CD8-positive, alpha-beta memory T cell (primary cell): ENCODE measurements around the gene MUC5B. TPM values are rescaled to one million over a fixed set of nuclear protein-coding genes. Genes with fewer than 3 reads are reported as not detected.

Experiments used
- CTCF ChIA-PET: fragments of 350-600 bp; sonication (Branson Sonifier 250); formaldehyde crosslinking; loops from one replicate; lab custom pipeline; 2021; ENCODE audit warnings: antibody characterized with exemption; lab: Charles Lee
- POLR2A ChIA-PET: fragments of 350-600 bp; sonication (Branson Sonifier 250); formaldehyde crosslinking; loops from one replicate; lab custom pipeline; 2021; ENCODE audit warnings: antibody characterized with exemption; lab: Charles Lee
- DNase-seq, 5 donors: peaks; one replicate each; pipeline versions ENCODE4 v3.0.0 to v3.0.0-alpha.2; 2020 to 2022; ENCODE audit warnings: mixed read lengths in 1 of 5
- H3K27ac ChIP-seq: one replicate; pipeline ENCODE4 v1.7.0; 2013; ENCODE audit warnings: low read depth, mild to moderate bottlenecking, low read length, moderate library complexity
- H3K27me3 ChIP-seq: 2 replicates; pipeline ENCODE4 v1.7.0; 2013; ENCODE audit warnings: low read length, mild to moderate bottlenecking; ENCODE audit not compliant: insufficient read depth, poor library complexity, severe bottlenecking
- H3K36me3 ChIP-seq: 2 replicates; pipeline ENCODE4 v1.7.0; 2013; ENCODE audit warnings: mild to moderate bottlenecking, low read length, moderate library complexity; ENCODE audit not compliant: insufficient read depth
- H3K4me1 ChIP-seq: 2 replicates; pipeline ENCODE4 v1.7.0; 2013; ENCODE audit warnings: mild to moderate bottlenecking, low read length, moderate library complexity; ENCODE audit not compliant: insufficient read depth
- H3K4me3 ChIP-seq: 2 replicates; pipeline ENCODE4 v1.7.0; 2013; ENCODE audit warnings: mild to moderate bottlenecking, low read length
- H3K9me3 ChIP-seq: 2 replicates; pipeline ENCODE4 v1.7.0; 2013; ENCODE audit warnings: mild to moderate bottlenecking, low read length
- H3K27ac Mint-ChIP-seq, 8 donors: one replicate each; pipeline ENCODE4 v1.8.0; 2020 to 2021; ENCODE audit warnings: mixed read lengths in 8 of 8, mild to moderate bottlenecking in 6 of 8, inconsistent platforms in 3 of 8, moderate library complexity in 3 of 8
- H3K27me3 Mint-ChIP-seq, 2 donors: one replicate each; pipeline ENCODE4 v1.8.0; 2020 to 2021; ENCODE audit warnings: mixed read lengths in 2 of 2, mild to moderate bottlenecking in 1 of 2, moderate library complexity in 1 of 2
- H3K36me3 Mint-ChIP-seq, 3 donors: one replicate each; pipeline ENCODE4 v1.8.0; 2020 to 2021; ENCODE audit warnings: mixed read lengths in 3 of 3, inconsistent platforms in 1 of 3, mild to moderate bottlenecking in 1 of 3
- H3K4me1 Mint-ChIP-seq, 3 donors: one replicate each; pipeline ENCODE4 v1.8.0; 2020 to 2021; ENCODE audit warnings: mixed read lengths in 3 of 3, inconsistent platforms in 1 of 3, mild to moderate bottlenecking in 1 of 3
- H3K4me3 Mint-ChIP-seq, 7 donors: one replicate each; pipeline ENCODE4 v1.8.0; 2020 to 2021; ENCODE audit warnings: mixed read lengths in 7 of 7, mild to moderate bottlenecking in 6 of 7, moderate library complexity in 4 of 7, inconsistent platforms in 2 of 7
- H3K9me3 Mint-ChIP-seq, 5 donors: one replicate each; pipeline ENCODE4 v1.8.0; 2020 to 2022; ENCODE audit warnings: mixed read lengths in 5 of 5, mild to moderate bottlenecking in 3 of 5, moderate library complexity in 2 of 5, inconsistent platforms in 1 of 5
- polyA plus RNA-seq: library from polyadenylated mRNA; unstranded; fragments of 300-500 nt; fragmentation: Illumina TruSeq; gene quantifications from one replicate; pipeline ENCODE4 v1.2.3, GENCODE V29; 2021
- total RNA-seq, 2 experiments: library from RNA; stranded (reverse); gene quantifications; one replicate each; pipeline ENCODE4 v1.2.3, GENCODE V29; 2021

MUC5B gene
- total and polyA plus RNA-seq, 3 experiments from 2014 or later, result not detected

DNA sequence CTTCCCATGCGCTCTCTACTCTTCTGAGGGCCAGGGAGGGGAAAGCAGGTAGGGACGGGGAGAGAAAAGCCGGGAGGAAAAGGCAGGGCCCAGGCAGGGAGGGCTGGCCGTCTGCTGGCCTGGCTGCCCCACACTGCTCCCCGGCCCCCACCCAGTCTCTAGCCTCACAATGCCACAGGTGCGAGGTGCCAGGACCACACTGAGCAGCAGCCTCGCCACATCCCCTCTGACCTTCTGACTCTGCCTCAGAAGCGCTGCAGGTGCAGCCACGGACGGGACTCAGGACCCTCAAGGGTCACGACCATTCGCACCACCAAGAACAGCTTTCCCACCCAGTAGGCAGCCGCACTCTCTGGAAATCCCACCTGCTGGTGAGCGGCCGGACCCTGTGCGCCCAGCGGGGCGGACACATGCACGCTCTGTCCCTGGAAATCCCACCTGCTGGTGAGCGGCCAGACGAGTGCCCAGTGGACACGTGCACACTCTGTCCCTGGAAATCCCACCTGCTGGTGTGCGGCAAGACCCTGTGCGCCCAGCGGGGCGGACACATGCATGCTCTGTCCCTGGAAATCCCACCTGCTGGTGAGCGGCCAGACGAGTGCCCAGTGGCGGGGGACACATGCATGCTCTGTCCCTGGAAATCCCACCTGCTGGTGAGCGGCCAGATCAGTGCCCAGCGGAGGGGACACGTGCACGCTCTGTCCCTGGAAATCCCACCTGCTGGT, 66.5 kb downstream of the MUC5B start:
- DNase-seq, result peak in 1 of 5 donors; percentile 25
- peak overlapping the region in 1 of 8 donors; percentile 68 for H3K27ac Mint-ChIP-seq

DNA sequence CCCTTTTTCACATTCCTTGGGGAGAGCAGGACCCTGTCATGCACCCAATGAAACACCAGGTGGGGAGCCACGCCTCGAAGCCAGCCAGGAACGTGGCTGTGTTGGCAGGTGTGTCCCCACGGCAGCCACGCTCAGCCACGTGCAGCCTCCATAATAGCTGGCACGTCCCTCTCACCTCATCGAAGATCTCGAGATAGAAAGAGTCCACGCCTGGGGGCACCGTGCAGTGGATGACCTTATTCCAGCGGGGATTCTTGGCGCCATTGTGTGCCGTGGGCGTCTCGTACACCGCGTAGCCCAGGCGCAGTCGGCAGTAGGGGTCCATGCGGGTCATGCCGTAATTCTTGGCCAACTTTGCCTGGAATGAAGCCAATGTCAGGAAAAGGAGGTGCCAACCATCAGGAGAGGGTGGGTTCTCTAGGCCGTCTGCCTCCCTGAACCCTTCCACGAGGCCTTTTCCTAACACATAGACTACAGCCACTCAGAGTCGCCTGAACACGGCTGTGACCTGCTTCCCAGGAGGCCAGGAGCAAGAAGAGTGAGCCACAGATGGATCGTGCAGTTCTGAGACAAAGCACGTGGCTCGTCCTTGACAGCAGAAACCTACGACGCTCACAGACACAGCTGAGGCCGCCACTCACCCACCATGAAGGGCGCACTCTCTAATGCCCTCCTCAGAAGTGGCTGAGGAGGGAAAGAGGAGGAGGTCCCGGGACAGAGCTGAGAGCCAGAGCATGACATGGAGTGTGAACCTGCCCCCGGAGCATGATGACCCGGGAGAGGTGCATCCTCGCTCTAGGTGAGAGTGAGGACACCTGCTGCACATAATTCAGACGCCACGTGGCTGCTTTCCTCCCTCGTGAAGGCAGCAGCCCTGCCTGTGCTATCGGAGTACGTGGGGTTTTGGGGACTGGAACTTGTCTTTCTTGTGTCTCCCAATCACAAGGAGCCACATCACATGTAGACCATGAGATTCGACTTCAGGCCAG, 67.5 kb downstream of the MUC5B start:
- Mint-ChIP-seq H3K27ac (peak overlapping the region in 1 of 8 donors; percentile 70), H3K4me3 (no peak overlapping the region), H3K27me3 (no peaks in the 10 kb centered on the region), H3K9me3 (no peaks in the 10 kb centered on the region), H3K4me1 (peaks cover 0 to 4% (median 4%) of the 10 kb centered on the region in 3 donors), H3K36me3 (peaks cover 0 to 71% (median 15%) of the 10 kb centered on the region in 3 donors)
- Histone ChIP-seq H3K27ac (no peak overlapping the region), H3K4me1 (no peaks in the 10 kb centered on the region), H3K9me3 (no peaks in the 10 kb centered on the region), H3K27me3 (no peaks in the 10 kb centered on the region), H3K36me3 (peaks cover 18% of the 10 kb centered on the region), H3K4me3 (no peak overlapping the region)
- DNase-seq, result no peak
- POLR2A ChIA-PET, result no interaction called here
- CTCF ChIA-PET, result no interaction called here

More for the DNA sequence above, 66.5 kb downstream of the MUC5B start:
- POLR2A ChIA-PET, result no interaction called here
- CTCF ChIA-PET, result no interaction called here
- peaks cover 0 to 4% (median 4%) of the 10 kb centered on the region in 3 donors for H3K4me1 Mint-ChIP-seq
- H3K36me3 Mint-ChIP-seq, result peaks cover 0 to 77% (median 16%) of the 10 kb centered on the region in 3 donors
- Histone ChIP-seq H3K27me3 (no peaks in the 10 kb centered on the region), H3K4me1 (no peaks in the 10 kb centered on the region), H3K9me3 (no peaks in the 10 kb centered on the region), H3K4me3 (no peak overlapping the region), H3K36me3 (peaks cover 18% of the 10 kb centered on the region), H3K27ac (no peak overlapping the region)
- no peaks in the 10 kb centered on the region for H3K27me3 Mint-ChIP-seq
- H3K9me3 Mint-ChIP-seq, result no peaks in the 10 kb centered on the region
- no peak overlapping the region for H3K4me3 Mint-ChIP-seq

DNA sequence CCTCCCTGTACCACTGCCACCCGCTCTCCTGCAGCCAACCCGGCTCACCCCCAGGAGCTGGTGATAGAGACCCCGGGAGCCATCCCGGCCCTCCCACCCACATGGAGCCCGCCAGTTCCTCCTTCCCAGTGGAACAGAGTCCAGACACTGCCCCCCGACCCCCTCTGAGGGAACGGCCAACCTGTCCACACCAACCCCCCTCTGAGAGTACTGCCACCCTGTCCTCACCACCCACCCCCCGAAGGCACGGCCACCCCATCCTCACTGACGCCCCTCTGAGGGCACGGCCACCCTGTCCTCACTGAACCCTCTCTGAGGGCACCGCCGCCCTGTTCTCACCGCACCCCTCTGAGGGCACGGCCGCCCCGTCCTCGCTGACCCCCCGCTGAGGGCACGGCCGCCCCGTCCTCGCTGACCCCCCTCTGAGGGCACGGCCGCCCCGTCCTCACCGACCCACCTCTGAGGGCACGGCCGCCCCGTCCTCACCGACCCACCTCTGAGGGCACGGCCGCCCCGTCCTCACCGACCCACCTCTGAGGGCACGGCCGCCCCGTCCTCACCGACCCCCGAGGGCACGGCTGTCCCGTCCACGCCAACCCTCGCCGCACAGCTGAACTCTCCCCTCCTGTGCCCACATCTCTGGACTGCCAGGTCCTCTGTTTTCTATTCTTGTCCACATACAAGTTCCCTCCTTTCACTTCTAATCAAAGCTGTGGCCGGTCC, 68.6 kb downstream of the MUC5B start:
- no peaks in the 10 kb centered on the region for H3K9me3 ChIP-seq
- CTCF ChIA-PET, result no interaction called here
- H3K9me3 Mint-ChIP-seq, result no peaks in the 10 kb centered on the region
- H3K4me3 Mint-ChIP-seq, result no peak overlapping the region
- peaks cover 0 to 64% (median 12%) of the 10 kb centered on the region in 3 donors for H3K36me3 Mint-ChIP-seq
- H3K27ac Mint-ChIP-seq, result peak overlapping the region in 1 of 8 donors; percentile 75
- H3K4me1 ChIP-seq, result no peaks in the 10 kb centered on the region
- peak in 1 of 5 donors; percentile 30 for DNase-seq
- no peak overlapping the region for H3K4me3 ChIP-seq
- H3K27me3 ChIP-seq, result no peaks in the 10 kb centered on the region
- no peak overlapping the region for H3K27ac ChIP-seq
- peaks cover 0 to 4% (median 4%) of the 10 kb centered on the region in 3 donors for H3K4me1 Mint-ChIP-seq
- no peaks in the 10 kb centered on the region for H3K27me3 Mint-ChIP-seq
- H3K36me3 ChIP-seq, result peaks cover 18% of the 10 kb centered on the region
- POLR2A ChIA-PET, result interaction anchor here (0.6 kb wide), 1 partner anchor 329 kb away, joined by 10 read pairs; no protein-coding TSS in a partner anchor

DNA sequence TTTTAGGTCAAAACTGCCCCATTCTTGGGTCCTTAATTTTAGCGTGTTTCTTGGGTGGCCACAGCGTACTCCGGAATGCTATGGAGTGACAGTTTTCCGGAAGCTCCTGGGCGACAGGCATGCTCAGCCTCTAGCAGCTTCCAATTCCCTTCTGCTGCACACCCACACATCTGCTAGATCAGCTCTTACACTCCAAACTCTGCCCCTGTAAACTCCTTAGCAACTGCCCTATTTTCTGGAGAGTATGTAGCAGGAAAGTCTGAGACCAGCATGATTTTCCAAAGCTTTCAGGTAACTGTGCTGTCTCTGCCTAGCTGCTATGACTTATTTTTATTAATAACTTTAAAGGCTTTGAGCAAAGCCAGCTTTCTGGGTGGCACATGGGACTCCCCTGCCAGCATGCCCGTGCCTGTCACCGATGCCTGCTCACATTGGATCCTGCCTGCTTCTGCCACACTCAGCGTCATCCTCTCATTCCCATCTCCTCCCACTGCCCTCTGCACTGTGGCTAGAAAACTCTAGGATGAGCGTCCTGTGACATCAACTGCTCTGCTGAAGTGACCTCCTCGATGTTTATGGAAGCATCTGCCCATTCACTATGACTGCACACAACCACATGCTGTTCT, 69.3 kb downstream of the MUC5B start:
- peak overlapping the region in 3 of 8 donors; percentile 43 to 75 (median 75) for H3K27ac Mint-ChIP-seq
- ChIA-PET CTCF (no interaction called here), POLR2A (no interaction called here)
- H3K4me3 Mint-ChIP-seq, result no peak overlapping the region
- H3K27me3 ChIP-seq, result no peaks in the 10 kb centered on the region
- no peaks in the 10 kb centered on the region for H3K9me3 ChIP-seq
- H3K4me1 ChIP-seq, result no peaks in the 10 kb centered on the region
- H3K27ac ChIP-seq, result no peak overlapping the region
- H3K4me3 ChIP-seq, result no peak overlapping the region
- peaks cover 0 to 4% (median 4%) of the 10 kb centered on the region in 3 donors for H3K4me1 Mint-ChIP-seq
- no peaks in the 10 kb centered on the region for H3K27me3 Mint-ChIP-seq
- peaks cover 0 to 57% (median 6%) of the 10 kb centered on the region in 3 donors for H3K36me3 Mint-ChIP-seq
- H3K9me3 Mint-ChIP-seq, result no peaks in the 10 kb centered on the region
- peaks cover 18% of the 10 kb centered on the region for H3K36me3 ChIP-seq
- no peak for DNase-seq

DNA sequence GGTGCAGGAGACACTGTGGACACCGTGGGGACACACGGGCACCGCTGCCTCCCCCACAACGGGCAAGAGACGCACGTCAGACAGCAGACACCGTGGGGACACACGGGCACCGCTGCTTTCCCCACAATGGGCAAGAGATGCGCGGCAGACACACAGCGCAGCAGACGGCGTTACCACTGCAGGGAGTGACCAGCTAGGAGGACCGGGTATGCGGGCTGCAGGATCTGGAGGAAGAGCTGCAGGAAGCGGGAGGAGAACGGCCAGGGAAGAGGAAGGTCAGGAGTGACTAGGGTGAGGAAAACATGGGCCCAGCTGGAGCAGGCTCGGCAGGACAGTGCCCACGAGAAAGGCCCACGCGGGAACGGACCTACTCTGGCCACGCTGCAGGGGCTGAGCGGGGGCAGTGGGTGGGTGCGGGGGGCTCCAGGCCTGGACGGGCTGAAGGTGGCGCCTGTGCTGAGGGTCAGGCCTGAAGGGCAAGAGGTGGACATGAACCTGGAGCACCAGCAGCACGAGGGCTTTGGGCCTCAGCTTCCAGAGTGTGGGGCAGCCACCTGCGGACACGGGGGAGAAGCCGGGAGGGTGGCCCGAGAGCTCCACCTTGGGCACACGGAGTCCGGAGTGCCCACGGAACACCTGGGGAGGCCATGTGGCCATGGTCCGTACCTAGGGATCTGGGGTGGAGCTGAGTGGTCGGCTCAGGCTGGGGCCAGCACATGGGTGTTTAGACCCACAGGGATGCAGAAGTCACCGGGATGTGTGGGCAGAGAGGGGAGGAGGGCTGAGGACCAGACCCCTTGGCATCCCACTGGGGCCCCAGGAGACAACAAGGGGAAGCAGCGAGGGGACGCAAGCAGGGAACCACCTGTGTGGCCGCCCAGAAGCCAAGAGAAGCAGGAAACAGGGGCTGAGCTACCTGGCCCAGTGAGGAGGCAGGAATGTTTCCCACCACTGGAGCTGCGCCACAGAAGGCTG, 70.1 kb downstream of the MUC5B start:
- no peak overlapping the region for H3K4me3 Mint-ChIP-seq
- peak in 1 of 5 donors; percentile 15 for DNase-seq
- ChIA-PET POLR2A (no interaction called here), CTCF (interaction anchor here (0.6 to 1.1 kb wide), 2 partner anchors 18 to 282 kb away, joined by 3 to 4 read pairs; no protein-coding TSS in a partner anchor)
- no peaks in the 10 kb centered on the region for H3K27me3 ChIP-seq
- no peaks in the 10 kb centered on the region for H3K9me3 Mint-ChIP-seq
- H3K9me3 ChIP-seq, result no peaks in the 10 kb centered on the region
- no peak overlapping the region for H3K4me3 ChIP-seq
- peak overlapping the region in 3 of 8 donors; percentile 43 to 90 (median 75) for H3K27ac Mint-ChIP-seq
- peaks cover 0 to 57% (median 6%) of the 10 kb centered on the region in 3 donors for H3K36me3 Mint-ChIP-seq
- H3K27ac ChIP-seq, result no peak overlapping the region
- H3K4me1 ChIP-seq, result no peaks in the 10 kb centered on the region
- H3K4me1 Mint-ChIP-seq, result peaks cover under 1 to 4% (median 4%) of the 10 kb centered on the region in 3 donors
- peaks cover 24% of the 10 kb centered on the region for H3K36me3 ChIP-seq
- H3K27me3 Mint-ChIP-seq, result no peaks in the 10 kb centered on the region

DNA sequence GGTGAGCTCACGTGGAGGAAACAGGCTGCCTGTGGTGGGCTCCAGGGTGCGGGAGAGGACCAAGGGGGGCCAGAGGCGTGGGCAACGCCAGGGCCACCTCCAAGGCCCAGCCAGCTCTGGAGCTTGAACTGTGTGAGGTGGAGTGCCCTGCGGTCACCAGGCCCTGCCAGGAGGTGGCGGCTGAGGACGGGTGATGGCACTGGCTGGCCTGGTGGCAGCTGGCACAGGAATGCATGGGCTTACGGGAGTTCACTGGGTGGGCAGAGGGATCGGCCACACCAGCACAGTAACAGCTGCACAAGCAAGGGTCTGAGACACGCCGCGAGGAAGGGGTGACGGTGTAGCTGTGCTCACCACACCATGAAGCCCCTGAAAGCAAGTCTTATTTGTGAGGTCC, 70.8 kb downstream of the MUC5B start:
- Histone ChIP-seq H3K9me3 (no peaks in the 10 kb centered on the region), H3K4me3 (no peak overlapping the region), H3K27ac (no peak overlapping the region), H3K36me3 (peaks cover 25% of the 10 kb centered on the region), H3K4me1 (no peaks in the 10 kb centered on the region), H3K27me3 (no peaks in the 10 kb centered on the region)
- ChIA-PET POLR2A (no interaction called here), CTCF (interaction anchor here (0.6 to 1.1 kb wide), 2 partner anchors 17 to 281 kb away, joined by 3 to 4 read pairs; no protein-coding TSS in a partner anchor)
- Mint-ChIP-seq H3K27ac (no peak overlapping the region), H3K27me3 (no peaks in the 10 kb centered on the region), H3K4me3 (no peak overlapping the region), H3K36me3 (peaks cover 0 to 57% (median 6%) of the 10 kb centered on the region in 3 donors), H3K9me3 (no peaks in the 10 kb centered on the region), H3K4me1 (peaks cover 4 to 5% (median 4%) of the 10 kb centered on the region in 3 donors)
- DNase-seq, result no peak
